GM12891 (cell line): ENCODE data around the gene IL6R.

ENCODE experiments used
- POLR2A ChIP-seq: IDR thresholded peaks from 2 replicates; pipeline ENCODE4 v1.6.1; 2011; ENCODE audit warnings: low read depth, low read length, control low read depth
- POLR2AphosphoS5 ChIP-seq: IDR thresholded peaks from 2 replicates; pipeline ENCODE4 v1.6.1; 2011; ENCODE audit warnings: low read depth, low read length, control low read depth
- POU2F2 ChIP-seq: IDR thresholded peaks from 2 replicates; pipeline ENCODE4 v1.6.1; 2011; ENCODE audit warnings: low read depth, mild to moderate bottlenecking, control low read depth, low read length, moderate library complexity
- SPI1 ChIP-seq: IDR thresholded peaks from 2 replicates; pipeline ENCODE4 v1.6.1; 2011; ENCODE audit warnings: low read depth, low read length, control low read depth
- TAF1 ChIP-seq: IDR thresholded peaks from 2 replicates; pipeline ENCODE4 v1.6.1; 2011; ENCODE audit warnings: low read depth, low read length, control low read depth

GRCh38 chr1:154360288-154360687 lies 44.9 kb upstream of the IL6R start:
- no peak for TF ChIP-seq POLR2AphosphoS5
- no peak for TF ChIP-seq POLR2A
- no peak for TF ChIP-seq TAF1
- no peak for TF ChIP-seq SPI1
- TF ChIP-seq POU2F2 = no peak
